Smooth muscle cell (in vitro differentiated cells): ENCODE results near the gene CAPN12. TPM values are rescaled to one million over a fixed set of nuclear protein-coding genes. Genes with fewer than 3 reads are reported as not detected.
A peak's percentile ranks its signal among the peaks of the same experiment; 100 is the strongest.

Experiments
- DNase-seq: peaks from one replicate; lab custom pipeline; 2025; ENCODE audit not compliant: unreplicated experiment; lab: John Stamatoyannopoulos, UW
- H2AFZ ChIP-seq: fragments of 200-600 bp; sonication (generic); 2 replicates; pipeline ENCODE4 v1.6.0; 2016; ENCODE audit warnings: antibody characterized with exemption, low read depth, mild to moderate bottlenecking
- H3F3A ChIP-seq: fragments of 200-600 bp; sonication (generic); 2 replicates; pipeline ENCODE4 v1.6.0; 2017; ENCODE audit warnings: antibody characterized with exemption, low read depth
- H3K27ac ChIP-seq: fragments of 200-600 bp; sonication (generic); 2 replicates; pipeline ENCODE4 v1.5.1; 2016; ENCODE audit warnings: low read depth, mild to moderate bottlenecking
- H3K27me3 ChIP-seq: fragments of 200-600 bp; sonication (generic); 2 replicates; pipeline ENCODE4 v1.6.1; 2016; ENCODE audit warnings: low read depth, mild to moderate bottlenecking
- H3K36me3 ChIP-seq: fragments of 200-600 bp; sonication (generic); 2 replicates; pipeline ENCODE4 v1.5.1; 2016; ENCODE audit warnings: low read depth
- H3K4me1 ChIP-seq: fragments of 200-600 bp; sonication (generic); 2 replicates; pipeline ENCODE4 v1.5.1; 2016; ENCODE audit warnings: low read depth
- H3K4me2 ChIP-seq: fragments of 200-600 bp; sonication (generic); 2 replicates; pipeline ENCODE4 v1.6.0; 2016; ENCODE audit warnings: mild to moderate bottlenecking
- H3K4me3 ChIP-seq: fragments of 200-600 bp; sonication (generic); 2 replicates; pipeline ENCODE4 v1.5.1; 2016; ENCODE audit warnings: mild to moderate bottlenecking
- H3K79me2 ChIP-seq: fragments of 200-600 bp; sonication (generic); 2 replicates; pipeline ENCODE4 v1.6.0; 2016; ENCODE audit warnings: low read depth, mild to moderate bottlenecking
- H3K9ac ChIP-seq: fragments of 200-600 bp; sonication (generic); 2 replicates; pipeline ENCODE4 v1.6.0; 2016; ENCODE audit warnings: low read depth
- H3K9me3 ChIP-seq: fragments of 200-600 bp; sonication (generic); replicated peaks from 2 replicates; pipeline ENCODE4 v1.5.1; 2016; ENCODE audit warnings: low read depth
- H4K20me1 ChIP-seq: fragments of 200-600 bp; sonication (generic); 2 replicates; pipeline ENCODE4 v1.6.0; 2016; ENCODE audit warnings: low read depth
- CTCF ChIP-seq: fragments of 200-600 bp; sonication (generic); IDR thresholded peaks from 2 replicates; pipeline ENCODE4 v1.5.1; 2017; ENCODE audit warnings: borderline replicate concordance, mild to moderate bottlenecking, antibody characterized with exemption; ENCODE audit not compliant: insufficient read depth, poor library complexity, severe bottlenecking
- WGBS: methylation state at CpG from one replicate; pipeline ENCODE4 v1.1.7; 2016; ENCODE audit warnings: low lambda C conversion rate; 5-methylcytosine and 5-hydroxymethylcytosine counted together
- polyA plus RNA-seq: library from polyadenylated mRNA; unstranded; fragments of >200 nt; fragmentation: Nextera tagmentation; extraction: Ambion mirVana; gene quantifications from 2 replicates; pipeline ENCODE4 v1.2.1, GENCODE V29; 2016
- total RNA-seq: library from RNA; depleted of rRNA; stranded (reverse); fragments of >200 nt; gene quantifications from 2 replicates; pipeline ENCODE4 v1.2.3, GENCODE V29; 2014

CAPN12 gene
- total and polyA plus RNA-seq, 2 experiments from 2014 or later: 1.4 to 5.5 TPM

GRCh38 chr19:38713227-38713649 lies 31.0 kb downstream of the CAPN12 start:
- no peak for TF ChIP-seq CTCF
- Histone ChIP-seq H3K9me3 (no peaks in the 10 kb centered on the region), H3K4me1 (no peaks in the 10 kb centered on the region), H4K20me1 (peaks cover 24% of the 10 kb centered on the region), H3F3A (peaks cover 12% of the 10 kb centered on the region), H3K79me2 (peaks cover 8% of the 10 kb centered on the region), H3K4me3 (no peak overlapping the region), H3K4me2 (no peak overlapping the region), H3K9ac (no peak overlapping the region), H3K36me3 (peaks cover 7% of the 10 kb centered on the region), H3K27me3 (no peaks in the 10 kb centered on the region), H3K27ac (no peak overlapping the region), H2AFZ (no peak overlapping the region)
- DNase-seq: no peak
- 99% methylated on average over 19 of the region's 19 CpGs for WGBS

- Histone ChIP-seq H3K27me3 (no peaks in the 10 kb centered on the region), H3K36me3 (peaks cover 7% of the 10 kb centered on the region), H2AFZ (no peak overlapping the region), H3K79me2 (peaks cover 7% of the 10 kb centered on the region), H3F3A (peaks cover 12% of the 10 kb centered on the region), H4K20me1 (peaks cover 26% of the 10 kb centered on the region), H3K4me2 (no peak overlapping the region), H3K9ac (no peak overlapping the region), H3K4me1 (no peaks in the 10 kb centered on the region), H3K9me3 (no peaks in the 10 kb centered on the region), H3K4me3 (no peak overlapping the region), H3K27ac (peak overlapping the region; percentile 33)
- WGBS: 96% methylated on average over 15 of the region's 15 CpGs
- TF ChIP-seq CTCF: no peak
- DNase-seq: no peak
Observed at GRCh38 chr19:38712161-38712748, 32.0 kb downstream of the CAPN12 start.

- whole genome bisulfite sequencing: 71% methylated on average over 12 of the region's 12 CpGs
- H3K4me1 ChIP-seq: no peaks in the 10 kb centered on the region
- peaks cover 7% of the 10 kb centered on the region for H3K36me3 ChIP-seq
- no peaks in the 10 kb centered on the region for H3K27me3 ChIP-seq
- H3K9ac ChIP-seq: no peak overlapping the region
- peaks cover 29% of the 10 kb centered on the region for H4K20me1 ChIP-seq
- peak overlapping the region; percentile 33 for H3K27ac ChIP-seq
- no peak for DNase-seq
- no peak overlapping the region for H3K4me3 ChIP-seq
- peaks cover 5% of the 10 kb centered on the region for H3K79me2 ChIP-seq
- H3K9me3 ChIP-seq: no peaks in the 10 kb centered on the region
- no peak overlapping the region for H2AFZ ChIP-seq
- peaks cover 12% of the 10 kb centered on the region for H3F3A ChIP-seq
- TF ChIP-seq CTCF: no peak
- H3K4me2 ChIP-seq: no peak overlapping the region
Observed at GRCh38 chr19:38711726-38712153, 32.5 kb downstream of the CAPN12 start.
